HG03108 (cell line): ENCODE results near the gene AHSP.
"Not testable (repeated sequence)": the region's sequence is repeated elsewhere in the genome, so short reads cannot be mapped to it uniquely, and the experiment has no call there.

Experiments used
- ATAC-seq: cut with Tn5 transposase; IDR thresholded peaks from one replicate; pipeline ENCODE4 v1.9.1; 2021; ENCODE audit warnings: moderate library complexity; ENCODE audit not compliant: unreplicated experiment

Gene AHSP, protein sequence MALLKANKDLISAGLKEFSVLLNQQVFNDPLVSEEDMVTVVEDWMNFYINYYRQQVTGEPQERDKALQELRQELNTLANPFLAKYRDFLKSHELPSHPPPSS

DNA sequence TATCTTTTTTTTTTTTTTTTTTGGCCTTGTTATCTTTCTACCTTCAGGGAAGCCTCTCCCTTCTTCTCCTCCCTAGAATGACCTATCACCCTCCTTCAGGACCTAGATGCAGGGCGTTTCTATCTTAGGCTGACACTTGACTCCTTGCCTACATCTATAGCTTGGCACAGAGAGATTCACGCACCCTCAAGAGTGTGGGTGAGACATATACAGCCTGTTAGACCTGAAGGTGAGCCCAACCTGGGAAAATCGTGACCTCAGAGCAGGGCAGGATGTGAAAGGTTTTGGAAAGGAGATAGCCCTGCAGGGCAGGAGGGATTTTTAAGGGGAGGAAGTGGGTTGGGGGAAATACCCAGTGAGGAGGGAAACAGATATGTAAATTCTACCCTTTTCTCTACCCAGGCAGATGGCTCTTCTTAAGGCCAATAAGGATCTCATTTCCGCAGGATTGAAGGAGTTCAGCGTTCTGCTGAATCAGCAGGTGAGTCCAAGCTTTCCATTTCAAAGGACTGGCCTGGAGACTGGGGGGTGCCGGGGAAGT is at the start of gene AHSP:
Gene AHSP (plus strand): TSS at position 167 of the 541 bp plus-strand sequence. CDS start 240 bp downstream, at position 407.
- no peak for ATAC-seq

GRCh38 chr16:31478956-31479355 is 48.7 kb upstream of the AHSP start:
- no peak for ATAC-seq

- ATAC-seq, result no peak
These were observed 47.9 kb upstream of the AHSP start for GRCh38 chr16:31479751-31480150.

GRCh38 chr16:31480851-31481536 is 46.7 kb upstream of the AHSP start:
- no peak for ATAC-seq

GRCh38 chr16:31483081-31483480 is 44.6 kb upstream of the AHSP start, which contains the start of gene SLC5A2:
Gene SLC5A2, plus strand, starts transcription at chr16:31483123. Its CDS starts 14 bp downstream, at chr16:31483137.
- ATAC-seq, result no peak

- not testable (repeated sequence) for ATAC-seq
These were observed 43.7 kb upstream of the AHSP start for GRCh38 chr16:31484048-31484447.

DNA sequence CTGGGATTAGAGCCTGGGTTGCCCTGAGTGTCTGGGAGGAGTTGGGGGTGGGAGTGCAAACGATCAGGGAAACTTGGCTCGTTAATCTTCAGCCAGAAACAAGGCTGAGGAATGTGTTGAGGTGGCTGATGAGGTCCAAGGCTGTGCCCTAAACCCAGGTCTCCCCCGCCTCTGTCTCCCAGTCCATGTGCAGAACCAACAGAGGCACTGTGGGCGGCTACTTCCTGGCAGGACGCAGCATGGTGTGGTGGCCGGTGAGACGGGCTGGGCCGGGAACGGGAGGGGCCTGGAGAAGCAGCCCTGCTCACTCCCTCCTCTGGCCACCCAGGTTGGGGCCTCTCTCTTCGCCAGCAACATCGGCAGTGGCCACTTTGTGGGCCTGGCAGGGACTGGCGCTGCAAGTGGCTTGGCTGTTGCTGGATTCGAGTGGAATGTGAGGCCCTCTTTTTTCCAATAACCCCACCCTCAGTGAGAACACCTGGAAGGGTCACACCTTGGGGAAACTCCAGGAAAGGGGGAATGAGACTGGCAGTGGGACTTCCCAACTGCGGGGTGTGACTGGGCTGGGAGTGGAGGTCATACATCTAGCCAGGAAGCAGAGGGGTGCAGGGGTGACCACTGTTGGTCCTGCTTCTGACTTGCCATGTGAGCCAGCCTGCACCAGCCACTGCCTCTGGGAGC is 43.1 kb upstream of the AHSP start:
- no peak for ATAC-seq

DNA sequence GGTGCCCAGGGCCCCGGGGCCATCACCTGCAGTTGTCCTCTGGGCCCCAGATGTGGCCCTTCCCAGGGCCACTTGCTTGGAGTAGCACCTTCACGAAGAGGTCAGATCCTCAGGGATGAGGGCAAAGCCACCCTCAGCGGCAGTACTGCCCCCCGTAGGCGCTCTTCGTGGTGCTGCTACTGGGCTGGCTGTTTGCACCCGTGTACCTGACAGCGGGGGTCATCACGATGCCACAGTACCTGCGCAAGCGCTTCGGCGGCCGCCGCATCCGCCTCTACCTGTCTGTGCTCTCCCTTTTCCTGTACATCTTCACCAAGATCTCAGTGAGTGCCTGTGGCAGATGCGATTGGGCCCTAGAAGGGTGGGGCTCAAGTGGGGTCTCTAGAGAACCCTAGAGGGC is 42.1 kb upstream of the AHSP start:
- ATAC-seq, result no peak

- ATAC-seq, result no peak
These were observed 41.7 kb upstream of the AHSP start for GRCh38 chr16:31486045-31486444.

- no peak for ATAC-seq
These were observed 40.5 kb upstream of the AHSP start for GRCh38 chr16:31487071-31487719.

- peak; percentile 83 for ATAC-seq
These were observed 39.8 kb upstream of the AHSP start for GRCh38 chr16:31487720-31488467.

GRCh38 chr16:31488468-31489297 is 39.0 kb upstream of the AHSP start:
- ATAC-seq, result no peak

GRCh38 chr16:31489298-31489564 is 38.5 kb upstream of the AHSP start:
- ATAC-seq, result no peak

DNA sequence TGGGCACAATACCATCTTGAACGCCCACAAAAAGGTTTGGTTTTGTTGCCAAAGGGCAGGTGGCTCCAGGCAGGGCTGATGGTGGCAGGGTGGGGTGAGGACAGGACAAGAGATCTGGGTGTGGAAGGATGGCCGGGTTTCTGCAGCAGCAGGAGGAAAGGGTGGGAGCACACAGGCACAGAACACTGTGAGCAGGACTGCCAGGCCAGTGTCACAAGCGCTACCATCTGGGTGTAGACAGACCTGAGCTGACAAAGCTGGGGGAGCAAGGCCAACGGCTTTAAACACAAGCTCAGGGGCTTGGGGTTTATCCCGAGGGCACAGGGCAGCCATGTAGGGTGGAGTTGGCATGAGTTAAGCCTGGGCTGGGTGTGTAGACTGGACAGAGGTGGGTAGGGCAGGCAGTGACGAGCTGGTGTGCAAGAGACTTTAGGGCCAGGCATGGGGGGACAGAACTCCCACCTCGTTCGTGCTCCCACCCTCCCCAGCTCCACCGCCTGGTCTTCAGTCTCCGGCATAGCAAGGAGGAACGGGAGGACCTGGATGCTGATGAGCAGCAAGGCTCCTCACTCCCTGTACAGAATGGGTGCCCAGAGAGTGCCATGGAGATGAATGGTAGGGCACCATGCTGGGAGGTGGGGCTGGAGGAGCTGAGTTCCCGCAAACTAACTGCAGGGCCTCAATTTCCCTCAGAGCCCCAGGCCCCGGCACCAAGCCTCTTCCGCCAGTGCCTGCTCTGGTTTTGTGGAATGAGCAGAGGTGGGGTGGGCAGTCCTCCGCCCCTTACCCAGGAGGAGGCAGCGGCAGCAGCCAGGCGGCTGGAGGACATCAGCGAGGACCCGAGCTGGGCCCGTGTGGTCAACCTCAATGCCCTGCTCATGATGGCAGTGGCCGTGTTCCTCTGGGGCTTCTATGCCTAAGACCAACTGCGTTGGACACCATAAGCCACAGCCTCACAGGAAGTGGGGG is 37.8 kb upstream of the AHSP start:
- ATAC-seq, result no peak

- ATAC-seq, result no peak
These were observed 35.8 kb upstream of the AHSP start for GRCh38 chr16:31491778-31492418.

DNA sequence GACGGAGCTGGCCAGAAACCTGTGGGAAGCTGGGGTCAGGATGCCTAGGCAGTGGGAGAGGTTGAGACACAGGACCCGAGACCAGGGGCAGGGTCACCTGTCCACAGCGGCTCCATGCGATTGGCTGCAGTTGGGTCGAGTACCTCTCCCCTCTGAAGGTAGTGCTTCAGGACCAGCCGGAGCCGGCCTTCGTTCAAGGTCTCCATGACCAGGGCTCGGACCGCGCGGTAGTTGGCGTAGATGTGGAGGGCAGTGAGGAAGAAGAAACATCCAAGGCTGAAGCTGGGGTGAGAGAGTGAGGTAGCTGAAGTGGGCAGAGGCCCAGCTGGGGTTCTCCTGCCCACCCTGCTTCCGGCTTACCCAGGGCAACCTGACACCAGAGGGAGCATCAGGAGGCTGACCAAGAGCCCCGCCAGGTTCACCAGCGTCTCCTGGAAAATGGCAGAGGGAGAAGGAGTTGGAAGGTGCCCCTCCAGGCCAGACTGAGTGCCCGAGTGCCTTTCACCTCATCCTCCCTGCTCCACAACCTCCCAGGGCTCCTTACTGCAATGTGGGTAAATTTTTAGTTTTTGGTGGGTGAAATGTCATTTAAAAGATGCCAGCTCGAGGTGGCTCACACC is 34.1 kb upstream of the AHSP start:
- no peak for ATAC-seq

DNA sequence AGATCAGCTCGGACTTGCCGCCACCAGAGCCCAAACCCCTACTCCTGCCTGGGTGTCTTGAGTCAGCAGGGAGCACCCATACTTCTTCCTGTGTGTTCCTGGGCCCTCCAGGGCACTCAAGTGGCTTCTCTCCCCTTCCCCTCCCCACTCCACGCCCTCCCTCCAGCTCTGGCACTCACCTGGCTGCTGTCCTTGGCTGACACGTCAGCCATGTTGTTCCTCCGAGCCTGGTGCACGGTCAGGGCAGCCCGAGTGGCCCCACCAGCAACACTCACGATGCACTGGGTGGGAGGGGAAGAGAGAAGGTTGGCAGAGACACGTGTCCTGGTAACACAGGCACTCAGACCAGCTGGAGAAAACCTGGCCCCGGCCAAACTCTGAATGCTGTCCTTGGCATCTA is 31.0 kb upstream of the AHSP start:
- no peak for ATAC-seq

DNA sequence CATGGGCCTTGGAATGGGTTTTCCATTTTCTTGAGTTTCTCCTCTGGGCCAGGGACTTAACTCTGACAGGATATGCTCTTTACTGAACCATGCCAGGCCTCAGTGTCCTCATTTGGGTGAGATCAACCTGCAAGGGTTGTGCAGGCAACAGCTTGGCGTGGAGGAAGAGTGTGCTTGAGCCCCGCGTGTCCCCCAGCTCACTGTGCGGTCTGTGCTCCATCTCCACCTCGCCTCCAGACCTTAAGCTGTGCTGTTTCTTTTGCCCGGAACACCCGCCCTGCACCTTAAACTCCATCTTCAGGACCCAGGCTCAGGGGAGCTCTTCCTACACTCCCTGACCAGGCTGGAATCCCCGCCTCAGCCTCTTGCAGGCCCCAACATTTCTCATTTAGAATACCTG is 29.2 kb upstream of the AHSP start:
- ATAC-seq, result no peak
